ENCODE measurements around the gene GPR173. TPM values are rescaled to one million over a fixed set of nuclear protein-coding genes. Genes with fewer than 3 reads are reported as not detected.

GPR173 gene
- total and polyA plus RNA-seq, 2 of the 8 experiments (the other 6 are each of a cell fraction or from before 2014, with no cell fraction given), result 7.0 to 11.3 TPM

- TF ChIP-seq KDM4A (IDR thresholded peaks at IDR 0.05; ENCODE audit: low read depth, low read length, severe bottlenecking) (no peak), GABPA (IDR thresholded peaks at IDR 0.05; ENCODE audit: borderline replicate concordance, insufficient read depth, low read length) (no peak), TAF1 (IDR thresholded peaks at IDR 0.05; ENCODE audit: low read depth, low read length) (no peak)
Observed at GRCh38 chrX:53044995-53045394, 3.6 kb upstream of the GPR173 start (continued).
